NOMO-1 (cell line): ENCODE results near the gene CCL4.

Experiments
- DNase-seq, 2 experiments: peaks; one replicate each; lab custom pipeline; 2025; ENCODE audit not compliant: unreplicated experiment in 2 of 2; lab: John Stamatoyannopoulos, UW

The CCL4 gene

DNA sequence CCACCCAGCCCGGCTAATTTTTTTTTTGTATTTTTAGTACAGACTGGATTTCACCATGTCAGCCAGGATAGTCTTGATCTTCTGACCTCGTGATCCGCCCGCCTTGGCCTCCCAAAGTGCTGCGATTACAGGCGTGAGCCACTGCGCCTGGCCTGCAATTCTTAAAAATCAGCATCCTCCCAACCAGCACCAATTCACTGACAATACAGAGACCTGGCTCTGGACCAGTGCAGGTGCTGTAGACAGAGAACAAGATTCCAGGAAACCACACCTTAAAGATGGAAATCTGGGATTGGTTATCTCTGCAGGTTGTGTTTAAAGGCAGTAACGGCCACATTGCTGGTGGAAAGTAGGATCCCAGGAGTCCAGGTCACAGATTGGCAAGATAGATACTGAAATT, 39.2 kb downstream of the CCL4 start:
- DNase-seq = no peak

- no peak for DNase-seq
Observed at GRCh38 chr17:36144014-36144413, 40.4 kb downstream of the CCL4 start.

DNA sequence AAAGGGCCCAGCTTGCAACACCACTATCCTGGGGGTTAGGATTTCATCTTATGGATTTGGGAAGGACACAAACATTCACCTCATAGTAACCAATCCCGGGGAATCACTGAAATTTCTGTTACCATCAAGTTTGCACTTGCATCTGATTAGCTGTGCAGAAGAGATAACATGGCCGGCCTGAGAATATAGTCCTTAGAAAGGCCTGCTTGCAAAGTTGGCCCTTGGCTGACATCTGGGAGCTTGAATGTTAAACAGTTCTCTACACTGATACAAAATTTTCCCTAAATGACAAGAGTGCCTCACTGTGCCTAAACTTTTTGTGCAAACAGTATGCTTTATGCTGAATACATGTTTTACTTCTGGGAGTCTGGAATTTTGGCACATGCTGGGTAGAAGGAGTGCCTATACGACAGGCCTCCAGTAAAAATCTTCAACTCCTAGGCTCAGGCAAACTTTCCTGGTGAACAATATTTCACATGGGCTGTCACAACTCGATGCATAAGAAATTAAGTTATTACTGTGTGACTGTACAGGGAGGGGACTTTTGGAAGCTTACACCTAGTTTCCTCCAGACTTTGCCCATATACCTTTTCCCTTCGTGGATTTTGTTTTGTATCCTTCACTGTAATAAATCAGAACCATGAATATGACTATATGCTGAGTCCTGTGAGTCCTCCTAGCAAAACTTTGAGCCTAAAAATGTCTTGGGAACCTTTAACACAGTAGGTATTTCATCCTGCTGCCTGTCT, 41.5 kb downstream of the CCL4 start:
- no peak for DNase-seq

DNA sequence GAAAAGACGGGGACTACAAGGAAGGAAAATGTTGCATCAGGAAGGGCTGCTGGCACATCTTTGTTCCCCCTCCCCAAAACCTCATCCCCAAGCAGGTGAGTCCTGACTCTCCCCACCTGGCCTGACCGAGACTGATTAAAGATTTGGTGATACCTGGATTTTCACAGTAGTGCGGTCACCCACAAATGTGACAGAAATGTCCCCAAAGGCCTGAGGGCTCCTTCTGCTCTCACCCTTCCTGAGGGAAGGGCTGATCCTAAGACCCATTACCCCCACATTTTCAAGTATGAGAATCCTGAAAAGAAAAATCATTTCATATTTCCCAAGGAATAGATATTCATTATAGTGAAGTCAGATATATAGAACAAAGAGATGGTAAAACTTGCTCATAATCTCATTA, 44.0 kb downstream of the CCL4 start:
- DNase-seq = no peak

DNA sequence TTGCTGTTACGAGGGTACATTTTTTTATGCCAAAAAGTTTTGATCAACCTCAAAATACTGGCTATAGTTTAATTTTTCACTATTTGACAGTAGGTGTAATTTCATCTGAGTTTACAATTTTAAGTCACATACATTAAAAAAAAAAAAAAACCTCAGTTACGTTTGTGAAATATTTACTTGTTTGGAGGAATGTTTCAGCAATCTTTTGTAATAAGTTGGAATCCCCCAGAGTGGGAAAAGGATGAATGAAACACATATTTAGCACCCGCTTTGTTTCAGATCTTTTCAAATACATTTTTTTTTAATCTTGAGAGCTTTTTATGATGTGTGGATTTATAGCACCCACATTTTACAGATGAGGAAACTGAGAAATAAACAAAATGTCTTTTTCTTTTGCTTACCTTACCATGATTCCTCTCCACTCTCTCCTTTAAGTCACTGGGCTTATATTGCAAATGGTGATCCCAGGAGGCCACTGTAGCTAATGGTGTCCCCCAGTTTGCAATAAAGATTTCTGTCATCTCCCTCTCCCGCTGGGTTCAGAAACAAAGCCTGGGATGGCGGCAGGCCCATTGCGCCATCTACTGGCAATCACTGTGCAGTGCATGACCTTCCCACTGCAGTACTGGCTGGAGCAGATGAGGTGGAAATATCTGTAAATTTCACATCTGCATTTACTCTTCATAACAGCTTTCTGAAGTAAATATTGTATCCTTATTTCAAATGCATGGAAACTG, 45.1 kb downstream of the CCL4 start:
- DNase-seq = peak; percentile 85 to 89

GRCh38 chr17:36149296-36149820, 45.7 kb downstream of the CCL4 start:
- peak; percentile 65 to 69 for DNase-seq

GRCh38 chr17:36151891-36152638, 48.4 kb downstream of the CCL4 start:
- no peak for DNase-seq

GRCh38 chr17:36152639-36153120, 49.1 kb downstream of the CCL4 start:
- no peak for DNase-seq

DNA sequence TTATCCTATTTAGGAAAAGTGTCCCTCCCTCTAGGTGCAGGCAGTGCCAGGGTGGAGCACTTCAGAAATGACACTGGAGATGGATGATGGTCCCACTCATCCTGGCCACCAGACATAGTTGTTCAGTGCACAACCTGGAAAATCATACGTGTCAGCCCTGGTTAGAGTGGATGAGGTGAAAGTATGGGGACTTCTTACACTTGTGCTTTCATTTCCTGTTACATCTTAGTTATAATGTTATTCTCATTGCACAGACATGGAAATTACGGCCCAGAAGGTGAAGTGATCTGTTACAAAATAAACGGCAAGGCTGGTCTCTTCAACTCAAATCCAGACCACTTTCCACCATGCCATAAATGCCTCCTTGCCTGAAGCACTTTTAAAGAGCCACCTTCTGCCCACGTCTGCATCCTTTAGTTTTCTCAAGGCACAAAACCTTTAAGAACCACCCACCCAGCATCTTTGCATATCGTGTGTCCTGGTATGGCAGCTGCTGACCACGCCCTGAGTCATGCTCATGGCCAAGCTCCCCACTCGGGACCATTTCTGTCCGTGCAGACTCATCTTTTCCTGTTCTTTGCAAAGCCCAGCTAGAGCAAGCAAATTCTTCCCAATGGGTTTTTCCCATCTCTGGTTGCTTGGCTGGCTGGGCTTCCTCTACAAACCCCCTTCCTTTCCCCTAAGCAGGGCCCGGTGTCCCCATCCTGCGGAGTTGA, 50.4 kb downstream of the CCL4 start:
- DNase-seq = peak in 1 of 2 experiments; percentile 77
